K562 (cell line): ENCODE data around the gene SHB.

Source experiments
- CREB1 ChIP-seq, 2 experiments: sonication (generic) in 1 of 2; formaldehyde crosslinking in 1 of 2; IDR thresholded peaks; 2 replicates each; pipeline versions ENCODE4 v1.6.1 to v1.8.0; 2012 to 2022; ENCODE audit warnings: inconsistent platforms in 1 of 2, mild to moderate bottlenecking in 1 of 2, missing genetic modification reagents in 1 of 2, moderate library complexity in 1 of 2
- POU5F1 ChIP-seq: fragments of 150-350 bp; IDR thresholded peaks from 2 replicates; pipeline ENCODE4 v1.6.1; 2014; ENCODE audit warnings: borderline replicate concordance, low read length, low read depth, mild to moderate bottlenecking; ENCODE audit not compliant: partially characterized antibody
- TAF1 ChIP-seq: IDR thresholded peaks from 2 replicates; pipeline ENCODE4 v1.6.1; 2011; ENCODE audit warnings: mild to moderate bottlenecking, low read length, moderate library complexity; ENCODE audit not compliant: insufficient read depth, control insufficient read depth, severe bottlenecking; ENCODE audit errors: extremely low read depth

GRCh38 chr9:37910271-37910670 is 158.8 kb downstream of the SHB start:
- TF ChIP-seq CREB1 (IDR thresholded peaks at IDR 0.05) (no peak), CREB1 (CRISPR knock-in tag; IDR thresholded peaks at IDR 0.05) (no peak), POU5F1 (no peak), TAF1 (no peak)
